ENCODE data around the gene CYP2B6.
"Not testable (repeated sequence)": the region's sequence is repeated elsewhere in the genome, so short reads cannot be mapped to it uniquely, and the experiment has no call there.

The CYP2B6 gene

GRCh38 chr19:40990972-40991381, at the start of gene CYP2B6:
TSS of gene CYP2B6 (plus strand) at chr19:40991282. CDS start at chr19:40991306, 24 bp downstream.
- FAIRE-seq = no peak

GRCh38 chr19:40941481-40942219, 49.4 kb upstream of the CYP2B6 start:
- FAIRE-seq = no peak

DNA sequence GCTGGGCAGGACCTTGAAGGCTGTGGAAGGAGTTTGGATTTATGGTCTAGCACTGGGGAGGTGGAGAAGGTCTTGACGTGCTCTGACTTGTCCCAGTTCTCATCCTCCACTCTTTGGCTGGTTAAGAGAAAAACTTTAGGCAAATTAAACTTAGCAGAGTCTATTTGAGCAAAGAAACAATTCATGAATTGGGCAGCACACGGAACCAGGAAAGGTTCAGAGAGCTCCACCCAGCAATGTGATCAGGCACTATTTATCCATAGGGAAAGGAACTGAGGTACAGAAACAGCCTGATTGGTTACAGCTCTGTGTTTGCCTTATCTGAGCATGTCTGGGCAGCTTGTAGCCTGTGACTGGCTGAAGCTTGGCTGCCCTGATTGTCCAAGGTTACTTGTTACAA, 45.4 kb upstream of the CYP2B6 start:
- FAIRE-seq = no peak

GRCh38 chr19:40947114-40947513, 44.0 kb upstream of the CYP2B6 start:
- FAIRE-seq = no peak

- no peak for FAIRE-seq
Observed at GRCh38 chr19:40947573-40947972, 43.5 kb upstream of the CYP2B6 start.

DNA sequence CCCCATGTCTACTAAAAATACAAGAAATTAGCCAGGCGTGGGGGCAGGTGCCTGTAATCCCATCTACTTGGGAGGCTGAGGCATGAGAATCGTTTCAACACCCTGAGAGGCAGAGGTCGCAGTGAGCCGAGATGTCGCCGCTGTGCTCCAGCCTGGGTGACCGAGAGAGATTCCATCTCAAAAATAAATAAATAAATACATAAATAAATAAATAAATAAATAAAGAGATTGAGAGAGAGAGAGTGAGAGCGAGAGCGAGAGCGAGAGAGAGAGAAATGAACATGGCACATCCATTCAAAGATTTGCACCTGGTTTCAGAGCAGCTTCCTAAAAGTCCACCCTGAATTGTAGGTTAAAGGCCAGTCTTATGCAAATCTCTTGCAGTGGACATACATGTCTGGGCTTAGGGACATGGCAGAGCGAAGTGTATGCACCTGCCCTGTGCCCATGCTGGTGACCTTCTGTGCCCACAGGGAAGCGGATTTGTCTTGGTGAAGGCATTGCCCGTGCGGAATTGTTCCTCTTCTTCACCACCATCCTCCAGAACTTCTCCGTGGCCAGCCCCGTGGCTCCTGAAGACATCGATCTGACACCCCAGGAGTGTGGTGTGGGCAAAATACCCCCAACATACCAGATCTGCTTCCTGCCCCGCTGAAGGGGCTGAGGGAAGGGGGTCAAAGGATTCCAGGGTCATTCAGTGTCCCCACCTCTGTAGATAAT, 42.3 kb upstream of the CYP2B6 start:
- no peak for FAIRE-seq

- no peak for FAIRE-seq
Observed at GRCh38 chr19:40954573-40954972, 36.5 kb upstream of the CYP2B6 start.

- no peak for FAIRE-seq
Observed at GRCh38 chr19:40959338-40959737, 31.7 kb upstream of the CYP2B6 start.

- FAIRE-seq = no peak
Observed at GRCh38 chr19:40960062-40960685, 30.9 kb upstream of the CYP2B6 start.

GRCh38 chr19:40960780-40961179, 30.3 kb upstream of the CYP2B6 start:
- no peak for FAIRE-seq

DNA sequence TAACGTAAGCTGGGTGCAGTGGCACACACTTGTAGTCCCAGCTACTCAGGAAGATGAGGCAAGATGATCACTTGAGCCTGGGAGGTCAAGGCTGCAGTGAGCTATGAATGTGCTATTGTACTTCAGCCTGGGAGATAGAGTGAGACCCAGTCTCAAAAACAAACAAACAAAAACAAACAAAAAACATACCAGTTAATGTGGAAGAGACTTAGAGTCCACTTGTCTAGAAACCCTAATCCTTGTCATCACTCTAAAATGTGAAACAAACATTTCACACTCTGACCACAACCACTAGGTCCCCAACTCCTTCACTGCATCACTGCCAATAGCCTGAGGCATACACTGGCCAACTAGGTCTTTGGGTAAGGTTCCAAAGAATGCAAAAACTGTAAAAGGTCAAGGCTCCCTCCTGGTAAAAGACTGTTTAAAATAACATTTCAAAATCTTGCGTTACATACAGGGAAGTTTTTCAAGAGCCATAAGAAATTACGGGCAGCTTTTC, 28.6 kb upstream of the CYP2B6 start:
- FAIRE-seq = no peak

GRCh38 chr19:40964361-40964760, 26.7 kb upstream of the CYP2B6 start:
- FAIRE-seq = not testable (repeated sequence)

DNA sequence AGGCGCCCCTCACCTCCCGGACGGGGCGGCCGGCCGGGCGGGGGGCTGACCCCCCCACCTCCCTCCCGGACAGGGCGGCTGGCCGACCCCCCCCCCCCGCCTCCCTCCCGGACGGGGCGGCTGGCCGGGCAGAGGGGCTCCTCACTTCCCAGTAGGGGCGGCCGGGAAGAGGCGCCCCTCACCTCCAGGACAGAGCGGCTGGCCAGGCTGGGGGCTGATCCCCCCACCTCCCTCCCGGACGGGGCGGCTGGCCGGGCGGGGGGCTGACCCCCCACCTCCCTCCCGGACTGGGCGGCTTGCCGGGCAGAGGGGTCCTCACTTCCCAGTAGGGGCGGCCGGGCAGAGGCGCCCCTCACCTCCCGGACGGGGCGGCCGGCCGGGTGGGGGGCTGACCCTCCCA, 25.7 kb upstream of the CYP2B6 start:
- not testable (repeated sequence) for FAIRE-seq

DNA sequence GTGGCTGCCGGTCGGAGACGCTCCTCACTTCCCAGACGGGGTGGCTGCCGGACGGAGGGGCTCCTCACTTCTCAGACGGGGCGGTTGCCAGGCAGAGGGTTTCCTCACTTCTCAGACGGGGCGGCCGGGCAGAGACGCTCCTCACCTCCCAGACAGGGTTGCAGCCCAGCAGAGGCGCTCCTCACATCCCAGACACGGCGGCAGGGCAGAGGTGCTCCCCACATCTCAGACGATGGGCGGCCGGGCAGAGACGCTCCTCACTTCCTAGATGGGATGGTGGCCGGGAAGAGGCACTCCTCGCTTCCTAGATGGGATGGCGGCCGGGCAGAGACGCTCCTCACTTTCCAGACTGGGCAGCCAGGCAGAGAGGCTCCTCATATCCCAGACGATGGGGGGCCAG, 24.5 kb upstream of the CYP2B6 start:
- FAIRE-seq = not testable (repeated sequence)

DNA sequence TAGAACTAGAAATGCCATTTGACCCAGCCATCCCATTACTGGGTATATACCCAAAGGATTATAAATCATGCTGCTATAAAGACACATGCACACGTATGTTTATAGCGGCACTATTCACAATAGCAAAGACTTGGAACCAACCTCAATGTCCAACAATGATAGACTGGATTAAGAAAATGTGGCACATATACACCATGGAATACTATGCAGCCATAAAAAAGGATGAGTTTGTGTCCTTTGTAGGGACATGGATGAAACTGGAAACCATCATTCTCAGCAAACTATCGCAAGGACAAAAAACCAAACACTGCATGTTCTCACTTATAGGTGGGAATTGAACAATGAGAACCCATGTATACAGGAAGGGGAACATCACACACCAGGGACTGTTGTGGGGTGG, 23.0 kb upstream of the CYP2B6 start:
- not testable (repeated sequence) for FAIRE-seq

DNA sequence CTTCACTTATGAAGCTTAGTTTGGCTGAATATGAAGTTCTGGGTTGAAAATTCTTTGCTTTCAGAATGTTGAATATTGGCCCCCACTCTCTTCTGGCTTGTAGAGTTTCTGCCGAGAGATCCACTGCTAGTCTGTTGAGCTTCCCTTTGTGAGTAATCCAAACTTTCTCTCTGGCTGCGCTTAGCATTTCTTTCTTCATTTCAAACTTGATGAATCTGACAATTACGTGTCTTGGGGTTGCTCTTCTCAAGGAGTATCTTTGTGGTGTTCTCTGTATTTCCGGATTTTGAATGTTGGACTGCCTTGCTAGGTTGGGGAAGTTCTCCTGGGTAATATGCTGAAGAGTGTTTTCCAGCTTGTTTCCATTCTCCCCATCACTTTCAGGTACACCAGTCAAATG, 21.4 kb upstream of the CYP2B6 start:
- not testable (repeated sequence) for FAIRE-seq

DNA sequence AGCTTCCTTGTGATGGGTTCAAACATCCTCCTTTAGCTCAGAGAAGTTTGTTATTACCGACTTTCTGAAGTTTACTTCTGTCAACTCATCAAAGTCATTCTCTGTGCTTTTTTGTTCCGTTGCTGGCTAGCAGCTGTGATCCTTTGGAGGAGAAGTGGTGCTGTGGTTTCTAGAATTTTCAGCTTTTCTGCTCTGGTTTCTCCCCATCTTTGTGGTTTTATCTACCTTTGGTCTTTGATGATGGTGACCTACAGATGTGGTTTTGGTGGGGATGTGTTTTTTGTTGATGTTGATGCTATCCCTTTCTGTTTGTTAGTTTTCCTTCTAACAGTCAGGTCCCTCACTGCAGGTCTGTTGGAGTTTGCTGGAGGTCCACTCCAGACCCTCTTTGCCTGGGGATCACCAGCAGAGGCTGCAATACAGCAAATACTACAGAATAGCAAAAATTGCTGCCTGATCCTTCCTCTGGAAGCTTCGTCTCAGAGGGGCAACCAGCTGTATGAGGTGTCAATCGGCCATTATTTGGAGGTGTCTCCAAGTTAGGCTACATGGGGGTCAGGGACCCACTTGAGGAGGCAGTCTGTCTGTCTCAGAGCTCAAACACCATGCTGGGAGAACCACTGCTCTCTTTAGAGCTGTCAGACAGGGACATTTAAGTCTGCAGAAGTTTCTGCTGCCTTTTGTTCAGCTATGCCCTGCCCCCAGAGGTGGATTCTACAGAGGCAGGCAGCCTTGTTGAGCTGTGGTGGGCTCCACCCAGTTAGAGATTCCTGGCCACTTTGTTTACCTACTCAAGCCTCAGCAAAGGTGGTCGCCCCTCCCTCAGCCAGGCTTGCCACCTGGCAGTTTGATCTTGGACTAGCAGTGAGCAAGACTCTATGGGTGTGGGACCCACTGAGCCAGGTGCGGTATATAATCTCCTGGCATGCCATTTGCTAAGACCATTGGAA, 20.4 kb upstream of the CYP2B6 start:
- FAIRE-seq = not testable (repeated sequence)

GRCh38 chr19:40974633-40975037, 16.4 kb upstream of the CYP2B6 start:
- FAIRE-seq = peak; percentile 39

GRCh38 chr19:40976134-40976533, 14.9 kb upstream of the CYP2B6 start:
- no peak for FAIRE-seq

- FAIRE-seq = no peak
Observed at GRCh38 chr19:40976724-40977123, 14.4 kb upstream of the CYP2B6 start.

- FAIRE-seq = not testable (repeated sequence)
Observed at GRCh38 chr19:40979759-40980158, 11.3 kb upstream of the CYP2B6 start.

DNA sequence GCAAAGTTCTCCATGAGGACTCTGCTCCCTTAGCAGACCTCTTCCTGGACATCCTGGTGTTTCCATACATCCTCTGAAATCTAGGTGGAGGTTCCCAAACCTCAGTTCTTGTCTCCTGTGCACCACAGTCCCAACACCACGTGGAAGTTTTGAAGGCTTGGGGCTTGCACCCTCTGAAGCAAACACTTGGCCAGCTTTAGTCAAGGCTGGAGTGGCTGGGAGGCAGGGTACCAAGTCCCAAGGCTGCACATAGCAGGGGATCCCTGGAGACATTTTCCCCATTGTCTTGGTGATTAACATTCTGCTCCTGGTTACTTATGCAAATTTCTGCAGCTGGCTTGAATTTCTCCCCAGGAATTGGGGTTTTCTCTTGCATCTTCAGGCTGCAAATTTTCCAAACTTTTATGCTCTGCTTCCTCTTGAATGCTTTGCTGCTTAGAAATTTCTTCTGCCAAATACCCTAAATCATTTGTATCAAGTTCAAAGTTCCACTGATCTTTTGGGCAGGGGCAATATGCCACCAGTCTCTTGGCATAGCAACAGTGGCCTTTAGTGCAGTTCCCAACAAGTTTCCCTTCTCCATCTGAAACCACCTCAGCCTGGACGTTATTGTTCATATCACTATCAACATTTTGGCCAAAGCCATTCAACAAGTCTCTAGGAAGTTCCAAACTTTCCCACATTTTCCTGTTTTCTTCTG, 10.2 kb upstream of the CYP2B6 start:
- FAIRE-seq = not testable (repeated sequence)
